Epidermal melanocyte (primary cell): ENCODE measurements around the gene SYNGR3.
A peak's percentile ranks its signal among the peaks of the same experiment; 100 is the strongest.
"Not testable (repeated sequence)": the region's sequence is repeated elsewhere in the genome, so short reads cannot be mapped to it uniquely, and the experiment has no call there.

Experiments
- DNase-seq: peaks from one replicate; pipeline ENCODE4 v3.0.0; 2011; ENCODE audit warnings: low spot score; ENCODE audit not compliant: insufficient read length

The SYNGR3 gene

GRCh38 chr16:2008009-2008526, 18.3 kb downstream of the SYNGR3 start:
- DNase-seq: no peak

- no peak for DNase-seq
Observed at GRCh38 chr16:2008631-2009163, 18.9 kb downstream of the SYNGR3 start.

- DNase-seq: no peak
Observed at GRCh38 chr16:2009164-2009711, 19.5 kb downstream of the SYNGR3 start.

GRCh38 chr16:2009791-2010510, 20.2 kb downstream of the SYNGR3 start, which contains the start of gene ZNF598:
Gene ZNF598, minus strand, starts transcription at chr16:2009821.
- DNase-seq: peak; percentile 94

- DNase-seq: not testable (repeated sequence)
Observed at GRCh38 chr16:2011726-2012125, 22.0 kb downstream of the SYNGR3 start.

GRCh38 chr16:2013527-2013926, 23.8 kb downstream of the SYNGR3 start:
- DNase-seq: no peak

- DNase-seq: no peak
Observed at GRCh38 chr16:2015117-2015946, 25.6 kb downstream of the SYNGR3 start.

- DNase-seq: no peak
Observed at GRCh38 chr16:2015947-2016208, 26.1 kb downstream of the SYNGR3 start.

GRCh38 chr16:2016407-2016922, 26.7 kb downstream of the SYNGR3 start:
- no peak for DNase-seq

- DNase-seq: peak; percentile 14
Observed at GRCh38 chr16:2019518-2019920, 29.7 kb downstream of the SYNGR3 start, which contains the start of gene NPW. Gene NPW, plus strand, starts transcription at chr16:2019785.

GRCh38 chr16:2019921-2020831, 30.4 kb downstream of the SYNGR3 start:
- peak; percentile 14 for DNase-seq

GRCh38 chr16:2022723-2023091, 32.9 kb downstream of the SYNGR3 start:
- peak; percentile 68 for DNase-seq

- DNase-seq: peak; percentile 98
Observed at GRCh38 chr16:2023092-2024031, 33.6 kb downstream of the SYNGR3 start.

GRCh38 chr16:2024032-2024420, 34.3 kb downstream of the SYNGR3 start:
- DNase-seq: no peak

- DNase-seq: no peak
Observed at GRCh38 chr16:2025251-2025650, 35.5 kb downstream of the SYNGR3 start.

- DNase-seq: no peak
Observed at GRCh38 chr16:2025878-2026460, 36.2 kb downstream of the SYNGR3 start.

GRCh38 chr16:2026461-2027023, 36.8 kb downstream of the SYNGR3 start, which contains the start of gene NHERF2:
Gene NHERF2, plus strand, starts transcription at chr16:2026902. Its CDS starts 104 bp downstream, at chr16:2027006.
- DNase-seq: peak; percentile 78
